Measurements from ENCODE around the gene PDSS2. TPM values are rescaled to one million over a fixed set of nuclear protein-coding genes. Genes with fewer than 3 reads are reported as not detected.

The PDSS2 gene
- total RNA-seq, 1 experiment from 2014 or later = 10.2 TPM

GRCh38 chr6:107423474-107423990 is 35.8 kb downstream of the PDSS2 start:
- intact Hi-C loops (cut with micrococcal nuclease) = no loop called here
- no peaks in the 10 kb centered on the region for H3K27me3 Mint-ChIP-seq (ENCODE audit: insufficient read depth, unreplicated experiment)
- ChIA-PET POLR2A (interaction anchor here (1.2 kb wide), 1 partner anchor 8 kb away, joined by 5 read pairs; no protein-coding TSS in a partner anchor), CTCF (interaction anchor here (0.6 kb wide), 2 partner anchors 101 to 251 kb away, joined by 3 read pairs; no protein-coding TSS in a partner anchor)
- H3K4me1 Mint-ChIP-seq (ENCODE audit: insufficient read depth, unreplicated experiment) = no peaks in the 10 kb centered on the region
- H3K36me3 Mint-ChIP-seq (ENCODE audit: insufficient read depth, unreplicated experiment) = no peaks in the 10 kb centered on the region
- BruUV-seq (replicated peaks) = no TSS peak
- no peak for TF ChIP-seq CTCF (IDR thresholded peaks at IDR 0.05; ENCODE audit: unreplicated experiment)
- H3K9me3 Mint-ChIP-seq (ENCODE audit: unreplicated experiment) = peaks cover 7% of the 10 kb centered on the region
- no peak for DNase-seq (ENCODE audit: unreplicated experiment)
- no peak overlapping the region for H3K4me3 Mint-ChIP-seq (ENCODE audit: unreplicated experiment)
- H3K27ac Mint-ChIP-seq (ENCODE audit: low read depth, unreplicated experiment) = no peak overlapping the region

- peaks cover 7% of the 10 kb centered on the region for H3K9me3 Mint-ChIP-seq (ENCODE audit: unreplicated experiment)
Observed at GRCh38 chr6:107421696-107422256, 37.6 kb downstream of the PDSS2 start.

DNA sequence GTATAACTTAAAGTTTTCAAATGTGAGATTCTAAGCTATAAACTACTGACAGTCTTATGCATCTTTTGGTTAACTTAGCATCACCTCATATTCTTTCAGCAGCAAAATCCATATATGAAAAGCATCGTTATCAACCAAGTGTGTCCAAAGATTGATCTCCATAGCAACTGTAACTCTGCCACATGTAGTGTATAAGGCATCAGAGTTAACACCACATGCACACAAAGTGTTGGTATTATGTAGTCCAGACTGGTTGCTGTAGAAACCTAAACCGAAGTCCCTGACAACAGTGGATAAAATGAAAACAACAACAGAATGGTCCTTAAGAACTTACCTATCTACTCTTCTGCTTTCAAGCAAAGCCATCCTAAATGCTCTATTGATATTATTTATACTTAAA is 39.6 kb downstream of the PDSS2 start:
- no peaks in the 10 kb centered on the region for H3K36me3 Mint-ChIP-seq (ENCODE audit: insufficient read depth, unreplicated experiment)
- no TSS peak for BruUV-seq (replicated peaks)

More at GRCh38 chr6:107421696-107422256, 37.6 kb downstream of the PDSS2 start:
- ChIA-PET POLR2A (no interaction called here), CTCF (no interaction called here)
- no peak overlapping the region for H3K27ac Mint-ChIP-seq (ENCODE audit: low read depth, unreplicated experiment)
- intact Hi-C loops (cut with micrococcal nuclease) = no loop called here
- no peak overlapping the region for H3K4me3 Mint-ChIP-seq (ENCODE audit: unreplicated experiment)
- no peaks in the 10 kb centered on the region for H3K4me1 Mint-ChIP-seq (ENCODE audit: insufficient read depth, unreplicated experiment)
- TF ChIP-seq CTCF (IDR thresholded peaks at IDR 0.05; ENCODE audit: unreplicated experiment) = no peak
- no peaks in the 10 kb centered on the region for H3K27me3 Mint-ChIP-seq (ENCODE audit: insufficient read depth, unreplicated experiment)
- DNase-seq (ENCODE audit: unreplicated experiment) = no peak
- no TSS peak for BruUV-seq (replicated peaks)
- H3K36me3 Mint-ChIP-seq (ENCODE audit: insufficient read depth, unreplicated experiment) = no peaks in the 10 kb centered on the region

GRCh38 chr6:107418118-107418517 is 41.2 kb downstream of the PDSS2 start:
- TF ChIP-seq CTCF (IDR thresholded peaks at IDR 0.05; ENCODE audit: unreplicated experiment) = peak; percentile 13
- Mint-ChIP-seq H3K27ac (ENCODE audit: low read depth, unreplicated experiment) (no peak overlapping the region), H3K4me3 (ENCODE audit: unreplicated experiment) (no peak overlapping the region), H3K4me1 (ENCODE audit: insufficient read depth, unreplicated experiment) (no peaks in the 10 kb centered on the region), H3K27me3 (ENCODE audit: insufficient read depth, unreplicated experiment) (no peaks in the 10 kb centered on the region), H3K9me3 (ENCODE audit: unreplicated experiment) (no peaks in the 10 kb centered on the region), H3K36me3 (ENCODE audit: insufficient read depth, unreplicated experiment) (no peaks in the 10 kb centered on the region)
- DNase-seq (ENCODE audit: unreplicated experiment) = peak; percentile 25
- CTCF ChIA-PET = interaction anchor here (0.6 kb wide), 1 partner anchor 477 kb away, joined by 4 read pairs; no protein-coding TSS in a partner anchor
- POLR2A ChIA-PET = interaction anchor here (0.6 kb wide), 1 partner anchor 966 kb away, joined by 3 read pairs; no protein-coding TSS in a partner anchor
- no TSS peak for BruUV-seq (replicated peaks)
- intact Hi-C loops (cut with micrococcal nuclease) = no loop called here

More for the DNA sequence above, 39.6 kb downstream of the PDSS2 start:
- DNase-seq (ENCODE audit: unreplicated experiment) = no peak
- Mint-ChIP-seq H3K4me3 (ENCODE audit: unreplicated experiment) (no peak overlapping the region), H3K27me3 (ENCODE audit: insufficient read depth, unreplicated experiment) (no peaks in the 10 kb centered on the region), H3K27ac (ENCODE audit: low read depth, unreplicated experiment) (no peak overlapping the region), H3K9me3 (ENCODE audit: unreplicated experiment) (peaks cover under 1% of the 10 kb centered on the region), H3K4me1 (ENCODE audit: insufficient read depth, unreplicated experiment) (no peaks in the 10 kb centered on the region)
- ChIA-PET CTCF (interaction anchor here (0.6 kb wide), 1 partner anchor 80 kb away, joined by 4 read pairs; no protein-coding TSS in a partner anchor), POLR2A (no interaction called here)
- TF ChIP-seq CTCF (IDR thresholded peaks at IDR 0.05; ENCODE audit: unreplicated experiment) = no peak
- intact Hi-C loops (cut with micrococcal nuclease) = no loop called here
